T-cell (primary cell): ENCODE measurements around the gene EIF4E3. TPM values are rescaled to one million over a fixed set of nuclear protein-coding genes. Genes with fewer than 3 reads are reported as not detected.

Source experiments
- ATAC-seq, 4 experiments: fragments of 200-7000 bp in 3 of 4; fragments of 150-1000 bp in 1 of 4; cut with Tn5 transposase; replicated peaks in 1 of 4; 1 replicate in 3 of 4; 2 replicates in 1 of 4; pipeline ENCODE4 v1.10.0; 2021; ENCODE audit warnings: moderate library complexity in 3 of 4, mild to moderate bottlenecking in 2 of 4, moderate number of reproducible peaks in 1 of 4
- CTCF ChIA-PET, 2 donors: fragments of 300-600 bp; sonication (Branson Sonifier 250); formaldehyde crosslinking; loops; one replicate each; lab custom pipeline; 2022; ENCODE audit warnings: antibody characterized with exemption in 2 of 2; lab: Charles Lee
- POLR2A ChIA-PET, 2 donors: fragments of 300-600 bp; sonication (Branson Sonifier 250); formaldehyde crosslinking; loops; one replicate each; lab custom pipeline; 2022; ENCODE audit warnings: antibody characterized with exemption in 2 of 2; lab: Charles Lee
- DNase-seq, 35 experiments: peaks; one replicate each; pipeline versions ENCODE4 v3.0.0 to v3.0.0-alpha.2; 2013 to 2023
- H3K27ac ChIP-seq: one replicate; pipeline ENCODE4 v1.5.1; 2013; ENCODE audit warnings: low read length
- H3K27me3 ChIP-seq, 2 experiments: replicated peaks in 1 of 2; 1 replicate in 1 of 2; 2 replicates in 1 of 2; pipeline versions ENCODE4 v1.6.1 to v1.7.0; 2013; ENCODE audit warnings: low read length in 1 of 2, mixed read lengths in 1 of 2; ENCODE audit not compliant: control insufficient read depth in 2 of 2, insufficient read depth in 2 of 2; ENCODE audit errors: extremely low read depth in 1 of 2
- H3K36me3 ChIP-seq, 2 donors: 1 replicate in 1 of 2; 2 replicates in 1 of 2; pipeline versions ENCODE4 v1.6.1 to v1.7.0; 2013; ENCODE audit warnings: low read length in 1 of 2; ENCODE audit not compliant: control insufficient read depth in 2 of 2, insufficient read depth in 1 of 2; ENCODE audit errors: extremely low read depth in 1 of 2
- H3K4me1 ChIP-seq, 2 experiments: 1 replicate in 1 of 2; 2 replicates in 1 of 2; pipeline versions ENCODE4 v1.6.1 to v1.7.0; 2013; ENCODE audit warnings: low read length in 2 of 2, mixed read lengths in 1 of 2; ENCODE audit not compliant: insufficient read depth in 2 of 2, control insufficient read depth in 1 of 2; ENCODE audit errors: extremely low read depth in 1 of 2
- H3K4me3 ChIP-seq, 2 donors: 1 replicate in 1 of 2; 2 replicates in 1 of 2; pipeline versions ENCODE4 v1.5.1 to v1.7.0; 2013; ENCODE audit warnings: mild to moderate bottlenecking in 2 of 2, low read length in 1 of 2, moderate library complexity in 1 of 2; ENCODE audit not compliant: control insufficient read depth in 1 of 2; ENCODE audit errors: extremely low read depth in 1 of 2
- H3K9me3 ChIP-seq: 2 replicates; pipeline ENCODE4 v1.7.0; 2013
- H3K27ac Mint-ChIP-seq, 2 donors: one replicate each; pipeline ENCODE4 v1.8.0; 2020 to 2021; ENCODE audit warnings: mild to moderate bottlenecking in 2 of 2, mixed read lengths in 2 of 2
- H3K27me3 Mint-ChIP-seq, 2 donors: one replicate each; pipeline ENCODE4 v1.8.0; 2021 to 2022; ENCODE audit warnings: mixed read lengths in 2 of 2
- H3K36me3 Mint-ChIP-seq: one replicate; pipeline ENCODE4 v1.8.0; 2021; ENCODE audit warnings: mixed read lengths
- H3K4me1 Mint-ChIP-seq, 3 donors: one replicate each; pipeline ENCODE4 v1.8.0; 2020 to 2022; ENCODE audit warnings: mixed read lengths in 3 of 3, mild to moderate bottlenecking in 1 of 3
- H3K4me3 Mint-ChIP-seq, 3 donors: one replicate each; pipeline ENCODE4 v1.8.0; 2020 to 2022; ENCODE audit warnings: mild to moderate bottlenecking in 3 of 3, mixed read lengths in 3 of 3, moderate library complexity in 3 of 3
- H3K9me3 Mint-ChIP-seq, 3 donors: one replicate each; pipeline ENCODE4 v1.8.0; 2020 to 2022; ENCODE audit warnings: mixed read lengths in 3 of 3
- WGBS: methylation state at CpG from one replicate; pipeline ENCODE4 v1.1.5; 2013; ENCODE audit warnings: missing lambda C conversion rate; ENCODE audit not compliant: insufficient coverage; 5-methylcytosine and 5-hydroxymethylcytosine counted together
- total RNA-seq, 35 experiments: library from RNA in 6 of 35; stranded (reverse) in 6 of 35; fragments of 120-200 nt in 1 of 35; gene quantifications; one replicate each; pipeline versions ENCODE4 v1.2.1 to v1.2.4 and lab custom pipeline; 2013 to 2026

EIF4E3 gene
- total RNA-seq, 5 donors from 2014 or later (not counting 1 experiment from before 2014, with no cell fraction given), result 32.3 to 62.5 (median 58.6) TPM

GRCh38 chr3:71672340-71672739, 52.9 kb downstream of the EIF4E3 start:
- no CpG with 5 or more reads among the region's 9 CpGs for WGBS
- Histone ChIP-seq H3K9me3 (no peaks in the 10 kb centered on the region), H3K27ac (no peak overlapping the region), H3K27me3 (no peaks in the 10 kb centered on the region), H3K36me3 (peaks cover 0 to 10% of the 10 kb centered on the region in 2 donors), H3K4me3 (no peak overlapping the region), H3K4me1 (no peaks in the 10 kb centered on the region)
- peaks cover 0 to 5% (median 0%) of the 10 kb centered on the region in 3 donors for H3K9me3 Mint-ChIP-seq
- peaks cover 8 to 16% (median 14%) of the 10 kb centered on the region in 3 donors for H3K4me1 Mint-ChIP-seq
- H3K27me3 Mint-ChIP-seq, result no peaks in the 10 kb centered on the region
- ChIA-PET POLR2A (no interaction called here), CTCF (interaction anchor here (0.7 kb wide), 2 partner anchors 17 kb away, joined by 3 to 4 read pairs; no protein-coding TSS in a partner anchor)
- no peak for DNase-seq
- peak overlapping the region in 1 of 2 donors; percentile 29 for H3K27ac Mint-ChIP-seq
- no peak overlapping the region for H3K4me3 Mint-ChIP-seq
- peaks cover 45% of the 10 kb centered on the region for H3K36me3 Mint-ChIP-seq
- ATAC-seq, result no peak

GRCh38 chr3:71671216-71671845, 53.9 kb downstream of the EIF4E3 start:
- Mint-ChIP-seq H3K27me3 (no peaks in the 10 kb centered on the region), H3K27ac (no peak overlapping the region), H3K4me3 (no peak overlapping the region), H3K4me1 (peaks cover 11 to 15% (median 14%) of the 10 kb centered on the region in 3 donors), H3K9me3 (peaks cover 0 to 8% (median under 1%) of the 10 kb centered on the region in 3 donors), H3K36me3 (peaks cover 47% of the 10 kb centered on the region)
- no peaks in the 10 kb centered on the region for H3K27me3 ChIP-seq
- 96% methylated on average over 15 of the region's 19 CpGs for WGBS
- H3K4me3 ChIP-seq, result no peak overlapping the region
- DNase-seq (no peak), ATAC-seq (no peak)
- ChIA-PET POLR2A (no interaction called here), CTCF (interaction anchor here in 1 of 2 donors (0.6 to 0.7 kb wide), 2 partner anchors 16 to 17 kb away, joined by 4 to 5 read pairs; no protein-coding TSS in a partner anchor)
- H3K36me3 ChIP-seq, result peaks cover 0 to 8% of the 10 kb centered on the region in 2 donors
- no peaks in the 10 kb centered on the region for H3K9me3 ChIP-seq
- no peak overlapping the region for H3K27ac ChIP-seq
- H3K4me1 ChIP-seq, result no peaks in the 10 kb centered on the region

- H3K9me3 Mint-ChIP-seq, result peaks cover 8 to 15% (median 12%) of the 10 kb centered on the region in 3 donors
- Histone ChIP-seq H3K4me3 (no peak overlapping the region), H3K27ac (no peak overlapping the region), H3K9me3 (no peaks in the 10 kb centered on the region), H3K4me1 (peaks cover 3 to 7% of the 10 kb centered on the region in 2 experiments), H3K27me3 (no peaks in the 10 kb centered on the region), H3K36me3 (no peaks in the 10 kb centered on the region)
- no CpG with 5 or more reads among the region's 3 CpGs for WGBS
- DNase-seq (peak in 6 of 35 experiments; percentile 1 to 29 (median 8)), ATAC-seq (peak; percentile 23 to 82 (median 65))
- peaks cover 21 to 41% (median 30%) of the 10 kb centered on the region in 3 donors for H3K4me1 Mint-ChIP-seq
- CTCF ChIA-PET, result interaction anchor here in 1 of 2 donors (0.6 kb wide), 1 partner anchor 1282 kb away, joined by 3 read pairs; no protein-coding TSS in a partner anchor
- no peaks in the 10 kb centered on the region for H3K27me3 Mint-ChIP-seq
- peaks cover 51% of the 10 kb centered on the region for H3K36me3 Mint-ChIP-seq
- POLR2A ChIA-PET, result no interaction called here
- peak overlapping the region; percentile 3 to 70 for H3K27ac Mint-ChIP-seq
- H3K4me3 Mint-ChIP-seq, result peak overlapping the region in 1 of 3 donors; percentile 17
Observed at GRCh38 chr3:71662568-71662967, 62.6 kb downstream of the EIF4E3 start.

GRCh38 chr3:71662056-71662455, 63.1 kb downstream of the EIF4E3 start:
- peaks cover 18 to 40% (median 29%) of the 10 kb centered on the region in 3 donors for H3K4me1 Mint-ChIP-seq
- H3K27ac ChIP-seq, result no peak overlapping the region
- no peaks in the 10 kb centered on the region for H3K27me3 ChIP-seq
- H3K9me3 ChIP-seq, result no peaks in the 10 kb centered on the region
- DNase-seq (no peak), ATAC-seq (no peak)
- no peak overlapping the region for H3K4me3 ChIP-seq
- POLR2A ChIA-PET, result no interaction called here
- H3K4me1 ChIP-seq, result peaks cover 3 to 7% of the 10 kb centered on the region in 2 experiments
- CTCF ChIA-PET, result interaction anchor here in 1 of 2 donors (0.6 kb wide), 1 partner anchor 1282 kb away, joined by 3 read pairs; no protein-coding TSS in a partner anchor
- no peaks in the 10 kb centered on the region for H3K27me3 Mint-ChIP-seq
- H3K36me3 Mint-ChIP-seq, result peaks cover 49% of the 10 kb centered on the region
- no CpG with 5 or more reads among the region's 3 CpGs for WGBS
- no peaks in the 10 kb centered on the region for H3K36me3 ChIP-seq
- H3K9me3 Mint-ChIP-seq, result peaks cover 8 to 12% (median 11%) of the 10 kb centered on the region in 3 donors
- H3K27ac Mint-ChIP-seq, result peak overlapping the region; percentile 3 to 70
- peak overlapping the region in 1 of 3 donors; percentile 17 for H3K4me3 Mint-ChIP-seq

- H3K27ac Mint-ChIP-seq, result peak overlapping the region in 1 of 2 donors; percentile 25
- H3K4me3 Mint-ChIP-seq, result no peak overlapping the region
- POLR2A ChIA-PET, result no interaction called here
Observed at GRCh38 chr3:71659864-71660591, 65.2 kb downstream of the EIF4E3 start.

GRCh38 chr3:71657831-71658530, 67.2 kb downstream of the EIF4E3 start:
- no peaks in the 10 kb centered on the region for H3K27me3 Mint-ChIP-seq
- Histone ChIP-seq H3K27ac (no peak overlapping the region), H3K4me1 (peaks cover 3 to 7% of the 10 kb centered on the region in 2 experiments), H3K36me3 (no peaks in the 10 kb centered on the region), H3K27me3 (no peaks in the 10 kb centered on the region), H3K9me3 (no peaks in the 10 kb centered on the region), H3K4me3 (no peak overlapping the region)
- ATAC-seq (no peak), DNase-seq (no peak)
- H3K4me3 Mint-ChIP-seq, result no peak overlapping the region
- H3K9me3 Mint-ChIP-seq, result no peaks in the 10 kb centered on the region
- WGBS, result 90% methylated on average over 4 of the region's 12 CpGs
- H3K4me1 Mint-ChIP-seq, result peaks cover 14 to 30% (median 28%) of the 10 kb centered on the region in 3 donors
- POLR2A ChIA-PET, result no interaction called here
- CTCF ChIA-PET, result interaction anchor here in 1 of 2 donors (0.8 kb wide), 1 partner anchor 15 kb away, joined by 3 read pairs; no protein-coding TSS in a partner anchor
- no peak overlapping the region for H3K27ac Mint-ChIP-seq
- H3K36me3 Mint-ChIP-seq, result peaks cover 27% of the 10 kb centered on the region

More at GRCh38 chr3:71659864-71660591, 65.2 kb downstream of the EIF4E3 start:
- ATAC-seq (no peak), DNase-seq (no peak)
- Histone ChIP-seq H3K4me3 (no peak overlapping the region), H3K27me3 (no peaks in the 10 kb centered on the region), H3K9me3 (no peaks in the 10 kb centered on the region), H3K4me1 (peaks cover 3 to 7% of the 10 kb centered on the region in 2 experiments), H3K36me3 (no peaks in the 10 kb centered on the region), H3K27ac (no peak overlapping the region)
- CTCF ChIA-PET, result no interaction called here
- no peaks in the 10 kb centered on the region for H3K27me3 Mint-ChIP-seq
- H3K36me3 Mint-ChIP-seq, result peaks cover 32% of the 10 kb centered on the region
- H3K4me1 Mint-ChIP-seq, result peaks cover 18 to 40% (median 29%) of the 10 kb centered on the region in 3 donors
- H3K9me3 Mint-ChIP-seq, result no peaks in the 10 kb centered on the region
- WGBS, result 66% methylated on average over 8 of the region's 9 CpGs
